ENCODE data around the gene TAF11L11.
"Not testable (repeated sequence)": the region's sequence is repeated elsewhere in the genome, so short reads cannot be mapped to it uniquely, and the experiment has no call there.

Gene TAF11L11

GRCh38 chr5:17603880-17604279 lies at the start of gene TAF11L11:
Gene TAF11L11, plus strand, starts transcription at chr5:17604183.
- not testable (repeated sequence) for H3K9ac ChIP-seq (ENCODE audit: low read length); H3K79me2 ChIP-seq (ENCODE audit: insufficient read depth, low read length); H3K27ac ChIP-seq (ENCODE audit: low read depth, low read length); H3K4me2 ChIP-seq (ENCODE audit: low read depth, low read length, poor library complexity, severe bottlenecking); H3K36me3 ChIP-seq (ENCODE audit: low read length); H3F3A ChIP-seq (ENCODE audit: insufficient read depth); H3K9me3 ChIP-seq (ENCODE audit: insufficient read depth, low read length); H2AFZ ChIP-seq (ENCODE audit: low read depth, low read length, severe bottlenecking); H3K4me3 ChIP-seq (ENCODE audit: insufficient read depth, low read length, poor library complexity, severe bottlenecking); H3K27me3 ChIP-seq (ENCODE audit: low read length); H3K9me2 ChIP-seq (replicated peaks; ENCODE audit: insufficient read depth, low read length); H4K20me1 ChIP-seq (ENCODE audit: low read depth, low read length)

- H3K36me3 ChIP-seq (ENCODE audit: low read length); H3F3A ChIP-seq (ENCODE audit: insufficient read depth); H3K4me3 ChIP-seq (ENCODE audit: insufficient read depth, low read length, poor library complexity, severe bottlenecking); H3K27me3 ChIP-seq (ENCODE audit: low read length); H3K79me2 ChIP-seq (ENCODE audit: insufficient read depth, low read length); H2AFZ ChIP-seq (ENCODE audit: low read depth, low read length, severe bottlenecking); H4K20me1 ChIP-seq (ENCODE audit: low read depth, low read length); H3K9ac ChIP-seq (ENCODE audit: low read length); H3K9me3 ChIP-seq (ENCODE audit: insufficient read depth, low read length); H3K9me2 ChIP-seq (replicated peaks; ENCODE audit: insufficient read depth, low read length); H3K4me2 ChIP-seq (ENCODE audit: low read depth, low read length, poor library complexity, severe bottlenecking); H3K27ac ChIP-seq (ENCODE audit: low read depth, low read length): not testable (repeated sequence)
Observed at GRCh38 chr5:17585658-17586057, 18.3 kb upstream of the TAF11L11 start, which contains the start of gene TAF11L7. Gene TAF11L7, minus strand, starts transcription at chr5:17585758.

- H3F3A ChIP-seq (ENCODE audit: insufficient read depth); H3K9me2 ChIP-seq (replicated peaks; ENCODE audit: insufficient read depth, low read length); H3K79me2 ChIP-seq (ENCODE audit: insufficient read depth, low read length): not testable (repeated sequence)
Observed at GRCh38 chr5:17590860-17591259, 13.1 kb upstream of the TAF11L11 start, which contains the start of gene TAF11L8. Gene TAF11L8, minus strand, starts transcription at chr5:17590960.

GRCh38 chr5:17594255-17594654 lies 9.7 kb upstream of the TAF11L11 start, which contains the start of gene TAF11L9:
Gene TAF11L9, minus strand, starts transcription at chr5:17594394.
- H2AFZ ChIP-seq (ENCODE audit: low read depth, low read length, severe bottlenecking); H3K27ac ChIP-seq (ENCODE audit: low read depth, low read length); H3K36me3 ChIP-seq (ENCODE audit: low read length): not testable (repeated sequence)

More at GRCh38 chr5:17590860-17591259, 13.1 kb upstream of the TAF11L11 start, which contains the start of gene TAF11L8:
- H4K20me1 ChIP-seq (ENCODE audit: low read depth, low read length); H3K9ac ChIP-seq (ENCODE audit: low read length); H2AFZ ChIP-seq (ENCODE audit: low read depth, low read length, severe bottlenecking); H3K27ac ChIP-seq (ENCODE audit: low read depth, low read length); H3K36me3 ChIP-seq (ENCODE audit: low read length); H3K27me3 ChIP-seq (ENCODE audit: low read length); H3K4me2 ChIP-seq (ENCODE audit: low read depth, low read length, poor library complexity, severe bottlenecking); H3K9me3 ChIP-seq (ENCODE audit: insufficient read depth, low read length); H3K4me3 ChIP-seq (ENCODE audit: insufficient read depth, low read length, poor library complexity, severe bottlenecking): not testable (repeated sequence)

GRCh38 chr5:17597728-17598127 lies 6.3 kb upstream of the TAF11L11 start, which contains the start of gene TAF11L10:
Gene TAF11L10, minus strand, starts transcription at chr5:17597828.
- H3K27ac ChIP-seq (ENCODE audit: low read depth, low read length); H3K4me3 ChIP-seq (ENCODE audit: insufficient read depth, low read length, poor library complexity, severe bottlenecking): not testable (repeated sequence)

More at GRCh38 chr5:17594255-17594654, 9.7 kb upstream of the TAF11L11 start, which contains the start of gene TAF11L9:
- not testable (repeated sequence) for H3K27me3 ChIP-seq (ENCODE audit: low read length); H3K4me3 ChIP-seq (ENCODE audit: insufficient read depth, low read length, poor library complexity, severe bottlenecking); H3K79me2 ChIP-seq (ENCODE audit: insufficient read depth, low read length); H3K9me3 ChIP-seq (ENCODE audit: insufficient read depth, low read length); H3F3A ChIP-seq (ENCODE audit: insufficient read depth); H3K9me2 ChIP-seq (replicated peaks; ENCODE audit: insufficient read depth, low read length); H3K9ac ChIP-seq (ENCODE audit: low read length); H3K4me2 ChIP-seq (ENCODE audit: low read depth, low read length, poor library complexity, severe bottlenecking); H4K20me1 ChIP-seq (ENCODE audit: low read depth, low read length)

GRCh38 chr5:17604951-17605350 lies 968 bp downstream of the TAF11L11 start:
- Histone ChIP-seq H3K27me3 (ENCODE audit: low read length) (no peaks in the 10 kb centered on the region), H2AFZ (ENCODE audit: low read depth, low read length, severe bottlenecking) (no peak overlapping the region), H3F3A (ENCODE audit: insufficient read depth) (no peaks in the 10 kb centered on the region), H3K4me2 (ENCODE audit: low read depth, low read length, poor library complexity, severe bottlenecking) (no peak overlapping the region), H3K27ac (ENCODE audit: low read depth, low read length) (no peak overlapping the region), H3K36me3 (ENCODE audit: low read length) (no peaks in the 10 kb centered on the region), H3K9me3 (ENCODE audit: insufficient read depth, low read length) (no peaks in the 10 kb centered on the region), H3K9ac (ENCODE audit: low read length) (no peak overlapping the region), H3K9me2 (replicated peaks; ENCODE audit: insufficient read depth, low read length) (no peaks in the 10 kb centered on the region), H3K79me2 (ENCODE audit: insufficient read depth, low read length) (no peaks in the 10 kb centered on the region), H3K4me3 (ENCODE audit: insufficient read depth, low read length, poor library complexity, severe bottlenecking) (no peak overlapping the region), H4K20me1 (ENCODE audit: low read depth, low read length) (no peaks in the 10 kb centered on the region)
- TF ChIP-seq EZH2phosphoT487 (conservative IDR thresholded peaks at IDR 0.05; ENCODE audit: low read length) = no peak
- no peak for TF ChIP-seq CTCF (IDR thresholded peaks at IDR 0.05; ENCODE audit: insufficient read depth, low read length, poor library complexity, severe bottlenecking)

More at GRCh38 chr5:17597728-17598127, 6.3 kb upstream of the TAF11L11 start, which contains the start of gene TAF11L10:
- not testable (repeated sequence) for H4K20me1 ChIP-seq (ENCODE audit: low read depth, low read length); H3K9ac ChIP-seq (ENCODE audit: low read length); H3K4me2 ChIP-seq (ENCODE audit: low read depth, low read length, poor library complexity, severe bottlenecking); H2AFZ ChIP-seq (ENCODE audit: low read depth, low read length, severe bottlenecking); H3K9me3 ChIP-seq (ENCODE audit: insufficient read depth, low read length); H3K27me3 ChIP-seq (ENCODE audit: low read length); H3K36me3 ChIP-seq (ENCODE audit: low read length); H3F3A ChIP-seq (ENCODE audit: insufficient read depth); H3K9me2 ChIP-seq (replicated peaks; ENCODE audit: insufficient read depth, low read length); H3K79me2 ChIP-seq (ENCODE audit: insufficient read depth, low read length)

- not testable (repeated sequence) for H3K4me2 ChIP-seq (ENCODE audit: low read depth, low read length, poor library complexity, severe bottlenecking); H3K79me2 ChIP-seq (ENCODE audit: insufficient read depth, low read length); H3K27me3 ChIP-seq (ENCODE audit: low read length); H3F3A ChIP-seq (ENCODE audit: insufficient read depth); H3K9ac ChIP-seq (ENCODE audit: low read length); H3K9me3 ChIP-seq (ENCODE audit: insufficient read depth, low read length); H3K4me3 ChIP-seq (ENCODE audit: insufficient read depth, low read length, poor library complexity, severe bottlenecking); H3K9me2 ChIP-seq (replicated peaks; ENCODE audit: insufficient read depth, low read length); H2AFZ ChIP-seq (ENCODE audit: low read depth, low read length, severe bottlenecking); H3K27ac ChIP-seq (ENCODE audit: low read depth, low read length); H4K20me1 ChIP-seq (ENCODE audit: low read depth, low read length); H3K36me3 ChIP-seq (ENCODE audit: low read length)
Observed at GRCh38 chr5:17607461-17607860, 3.5 kb downstream of the TAF11L11 start.
